22Rv1 (cell line): Measurements from ENCODE around the gene F10.

Source experiments
- H3K27ac ChIP-seq: fragments of 450-650 bp; 2 replicates; pipeline ENCODE4 v1.5.1; 2017
- ZFX ChIP-seq: fragments of 450-650 bp; IDR thresholded peaks from 2 replicates; pipeline ENCODE4 v1.6.1; 2017; ENCODE audit warnings: antibody characterized with exemption, borderline replicate concordance
- TF ChIP-seq, protein P1 (sequence below): fragments of 450-650 bp; IDR thresholded peaks from 2 replicates; pipeline ENCODE4 v1.5.1; 2017; ENCODE audit warnings: mild to moderate bottlenecking

F10 gene

GRCh38 chr13:113148407-113148806, 25.8 kb downstream of the F10 start:
- no peak for TF ChIP-seq ZFX
- TF ChIP-seq, protein P1, sequence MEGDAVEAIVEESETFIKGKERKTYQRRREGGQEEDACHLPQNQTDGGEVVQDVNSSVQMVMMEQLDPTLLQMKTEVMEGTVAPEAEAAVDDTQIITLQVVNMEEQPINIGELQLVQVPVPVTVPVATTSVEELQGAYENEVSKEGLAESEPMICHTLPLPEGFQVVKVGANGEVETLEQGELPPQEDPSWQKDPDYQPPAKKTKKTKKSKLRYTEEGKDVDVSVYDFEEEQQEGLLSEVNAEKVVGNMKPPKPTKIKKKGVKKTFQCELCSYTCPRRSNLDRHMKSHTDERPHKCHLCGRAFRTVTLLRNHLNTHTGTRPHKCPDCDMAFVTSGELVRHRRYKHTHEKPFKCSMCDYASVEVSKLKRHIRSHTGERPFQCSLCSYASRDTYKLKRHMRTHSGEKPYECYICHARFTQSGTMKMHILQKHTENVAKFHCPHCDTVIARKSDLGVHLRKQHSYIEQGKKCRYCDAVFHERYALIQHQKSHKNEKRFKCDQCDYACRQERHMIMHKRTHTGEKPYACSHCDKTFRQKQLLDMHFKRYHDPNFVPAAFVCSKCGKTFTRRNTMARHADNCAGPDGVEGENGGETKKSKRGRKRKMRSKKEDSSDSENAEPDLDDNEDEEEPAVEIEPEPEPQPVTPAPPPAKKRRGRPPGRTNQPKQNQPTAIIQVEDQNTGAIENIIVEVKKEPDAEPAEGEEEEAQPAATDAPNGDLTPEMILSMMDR: no peak
- no peak overlapping the region for H3K27ac ChIP-seq

DNA sequence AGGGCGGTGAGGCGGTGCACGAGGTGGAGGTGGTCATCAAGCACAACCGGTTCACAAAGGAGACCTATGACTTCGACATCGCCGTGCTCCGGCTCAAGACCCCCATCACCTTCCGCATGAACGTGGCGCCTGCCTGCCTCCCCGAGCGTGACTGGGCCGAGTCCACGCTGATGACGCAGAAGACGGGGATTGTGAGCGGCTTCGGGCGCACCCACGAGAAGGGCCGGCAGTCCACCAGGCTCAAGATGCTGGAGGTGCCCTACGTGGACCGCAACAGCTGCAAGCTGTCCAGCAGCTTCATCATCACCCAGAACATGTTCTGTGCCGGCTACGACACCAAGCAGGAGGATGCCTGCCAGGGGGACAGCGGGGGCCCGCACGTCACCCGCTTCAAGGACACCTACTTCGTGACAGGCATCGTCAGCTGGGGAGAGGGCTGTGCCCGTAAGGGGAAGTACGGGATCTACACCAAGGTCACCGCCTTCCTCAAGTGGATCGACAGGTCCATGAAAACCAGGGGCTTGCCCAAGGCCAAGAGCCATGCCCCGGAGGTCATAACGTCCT, 26.4 kb downstream of the F10 start:
- H3K27ac ChIP-seq: no peak overlapping the region
- no peak for TF ChIP-seq ZFX
- TF ChIP-seq, protein P1: no peak

DNA sequence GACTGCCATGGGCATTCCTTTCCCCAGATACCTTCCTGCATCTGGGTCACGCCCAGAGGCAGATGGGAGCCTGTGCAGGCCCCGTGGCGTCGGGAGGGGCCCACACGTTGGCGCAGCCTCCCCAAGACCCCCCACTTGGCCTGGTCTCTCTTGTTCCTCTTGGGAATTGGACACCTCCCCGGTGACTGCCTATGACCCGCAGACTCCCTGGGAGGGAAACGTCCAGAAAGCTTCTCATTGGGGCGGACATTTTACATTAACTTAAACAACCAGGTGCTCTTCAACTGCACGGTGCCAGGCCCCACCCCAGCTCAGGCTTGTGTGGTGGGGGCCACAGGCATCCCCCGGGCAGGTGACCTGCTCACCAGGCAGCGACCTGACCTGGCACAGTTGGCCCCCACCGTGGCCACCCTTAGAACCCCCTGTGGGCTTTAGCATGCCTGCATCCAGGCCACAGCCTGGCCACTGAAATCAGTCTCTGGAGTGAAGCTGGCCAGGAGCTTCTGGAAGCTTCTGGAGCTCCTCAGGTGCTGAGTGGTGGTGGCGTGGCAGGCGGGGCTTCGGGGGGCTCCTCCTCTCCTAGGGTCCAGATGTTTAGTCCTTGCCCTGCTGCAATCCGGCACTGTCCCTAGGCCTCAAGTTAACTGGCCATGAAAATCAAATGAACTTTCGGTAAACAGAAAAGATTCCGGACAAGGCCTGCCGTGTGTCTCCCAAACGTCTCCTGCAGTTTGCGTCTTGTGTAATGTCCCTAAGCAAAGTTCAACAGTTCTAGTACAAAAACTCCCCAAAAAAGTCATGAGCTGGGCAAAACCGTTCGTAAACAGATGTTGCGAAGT, 27.3 kb downstream of the F10 start:
- no peak overlapping the region for H3K27ac ChIP-seq
- TF ChIP-seq ZFX: no peak
- TF ChIP-seq, protein P1: no peak

DNA sequence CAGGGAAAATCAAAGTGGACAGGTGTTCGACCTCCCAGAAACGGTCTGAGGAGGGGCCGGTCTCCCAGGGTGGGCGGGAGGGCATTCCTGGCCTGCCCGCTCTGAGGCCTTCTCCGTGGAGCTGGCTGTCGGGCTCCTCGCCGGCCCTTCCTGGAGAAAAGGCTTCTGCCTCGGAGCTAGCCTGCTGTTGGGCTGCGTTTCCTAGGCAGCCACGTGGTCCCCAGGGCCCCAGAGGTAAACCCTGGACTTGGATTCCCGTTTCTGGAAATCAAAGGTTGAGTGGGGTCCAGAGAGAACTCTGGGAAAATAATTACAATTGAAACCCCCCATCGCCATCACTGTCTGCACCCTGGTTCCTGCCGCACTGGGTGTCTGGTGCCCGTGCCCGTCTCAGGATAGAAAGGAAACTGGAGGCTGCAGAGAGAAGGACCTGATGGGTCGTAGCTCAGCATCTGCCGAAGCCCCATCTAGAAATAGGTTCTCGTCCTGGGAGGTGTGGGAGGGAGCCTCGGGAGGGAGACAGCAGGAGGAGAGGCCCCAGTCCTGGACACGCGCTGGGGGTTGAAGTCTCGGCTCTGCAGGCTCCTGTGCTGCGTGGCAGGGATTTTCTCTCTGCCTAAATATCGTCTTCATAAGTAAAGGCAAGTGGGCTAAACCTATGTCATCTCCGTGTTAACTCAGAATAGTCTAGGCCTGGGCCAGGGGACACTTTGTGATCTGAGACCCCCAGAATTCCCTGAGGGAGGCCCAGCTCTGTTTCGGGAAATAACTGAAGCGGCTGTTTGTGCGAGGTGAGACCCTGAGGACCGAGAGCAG, 28.2 kb downstream of the F10 start:
- no peak overlapping the region for H3K27ac ChIP-seq
- TF ChIP-seq, protein P1: no peak
- TF ChIP-seq ZFX: no peak

DNA sequence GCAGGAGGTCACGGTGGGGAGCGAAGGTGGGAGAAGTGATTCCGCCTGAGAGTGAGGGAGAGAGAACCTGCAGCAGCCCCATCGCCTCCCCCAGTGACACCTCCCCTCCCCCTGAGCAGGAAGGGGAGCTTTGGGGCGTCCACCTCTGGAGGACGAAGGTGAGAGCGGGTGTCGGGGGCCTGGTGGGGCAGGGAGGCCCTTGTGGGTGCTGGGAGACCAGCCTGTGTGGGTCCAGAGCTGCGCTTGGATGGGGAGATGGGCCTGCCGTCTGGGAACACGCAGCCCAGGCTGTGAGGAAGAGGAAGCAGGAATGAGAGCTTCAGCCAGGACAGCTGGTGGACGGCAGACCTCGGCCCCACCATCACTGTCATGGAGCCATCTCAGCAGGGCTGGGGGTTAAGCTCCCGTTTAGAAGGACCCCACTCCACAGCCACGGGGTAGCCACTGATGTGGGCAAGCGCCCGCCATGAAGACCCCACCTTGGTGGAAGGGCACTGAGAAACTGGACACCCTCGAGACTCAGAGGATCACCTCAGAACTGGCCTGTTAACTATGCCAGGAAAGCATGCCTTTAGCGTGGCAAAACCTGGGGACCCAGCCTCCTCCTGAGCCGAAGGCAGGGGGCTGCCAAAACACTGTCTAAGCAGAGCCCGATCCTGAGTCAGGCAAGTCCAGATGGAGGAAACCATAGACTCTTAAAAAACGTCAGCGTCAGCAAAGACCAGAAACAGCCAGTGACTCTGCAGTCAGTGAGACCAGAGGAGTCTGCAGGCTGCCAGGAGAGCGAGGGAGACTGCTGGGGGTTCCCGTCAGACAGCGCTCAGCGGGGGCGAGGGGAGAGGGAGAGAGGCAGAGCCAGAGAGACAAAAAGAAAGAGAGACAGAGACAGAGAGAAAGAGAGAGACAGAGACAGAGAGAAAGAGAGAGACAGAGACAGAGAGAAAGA, 29.4 kb downstream of the F10 start:
- H3K27ac ChIP-seq: no peak overlapping the region
- TF ChIP-seq, protein P1: no peak
- TF ChIP-seq ZFX: no peak

DNA sequence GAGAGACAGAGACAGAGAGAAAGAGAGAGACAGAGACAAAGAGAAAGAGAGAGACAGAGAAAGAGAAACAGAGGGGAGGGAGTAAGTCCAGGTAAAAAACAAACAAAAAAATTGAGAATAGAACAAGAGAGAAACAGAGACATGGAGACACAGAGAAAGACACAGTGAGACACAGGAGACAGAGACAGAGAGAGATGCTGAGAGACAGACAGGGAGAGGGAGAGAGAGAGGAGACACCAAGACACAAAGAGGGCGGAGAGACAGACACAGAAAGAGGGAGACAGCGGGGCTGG, 30.0 kb downstream of the F10 start:
- no peak overlapping the region for H3K27ac ChIP-seq
- no peak for TF ChIP-seq ZFX
- TF ChIP-seq, protein P1: no peak
